ENCODE data around the gene ANLN.

DNA sequence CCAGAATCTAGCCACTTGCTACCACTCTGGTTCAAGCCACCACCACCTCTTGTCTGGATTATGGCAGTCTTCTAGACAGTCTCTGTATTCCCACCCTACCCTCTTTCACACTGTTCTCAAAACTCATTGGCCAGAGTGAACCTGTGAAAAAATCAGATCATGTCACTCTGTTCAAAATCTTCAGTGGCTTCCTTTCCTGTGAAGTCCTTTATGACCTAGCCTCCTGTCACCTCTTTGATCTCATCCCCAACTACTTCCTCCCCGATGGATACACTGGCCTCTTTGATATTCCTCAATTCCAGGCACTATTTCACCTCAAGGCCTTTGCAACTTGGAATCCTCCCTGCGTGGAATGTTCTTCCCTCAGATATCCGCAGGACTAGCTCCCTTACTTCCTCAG lies 21.2 kb upstream of the ANLN start:
- TF ChIP-seq, protein P1, sequence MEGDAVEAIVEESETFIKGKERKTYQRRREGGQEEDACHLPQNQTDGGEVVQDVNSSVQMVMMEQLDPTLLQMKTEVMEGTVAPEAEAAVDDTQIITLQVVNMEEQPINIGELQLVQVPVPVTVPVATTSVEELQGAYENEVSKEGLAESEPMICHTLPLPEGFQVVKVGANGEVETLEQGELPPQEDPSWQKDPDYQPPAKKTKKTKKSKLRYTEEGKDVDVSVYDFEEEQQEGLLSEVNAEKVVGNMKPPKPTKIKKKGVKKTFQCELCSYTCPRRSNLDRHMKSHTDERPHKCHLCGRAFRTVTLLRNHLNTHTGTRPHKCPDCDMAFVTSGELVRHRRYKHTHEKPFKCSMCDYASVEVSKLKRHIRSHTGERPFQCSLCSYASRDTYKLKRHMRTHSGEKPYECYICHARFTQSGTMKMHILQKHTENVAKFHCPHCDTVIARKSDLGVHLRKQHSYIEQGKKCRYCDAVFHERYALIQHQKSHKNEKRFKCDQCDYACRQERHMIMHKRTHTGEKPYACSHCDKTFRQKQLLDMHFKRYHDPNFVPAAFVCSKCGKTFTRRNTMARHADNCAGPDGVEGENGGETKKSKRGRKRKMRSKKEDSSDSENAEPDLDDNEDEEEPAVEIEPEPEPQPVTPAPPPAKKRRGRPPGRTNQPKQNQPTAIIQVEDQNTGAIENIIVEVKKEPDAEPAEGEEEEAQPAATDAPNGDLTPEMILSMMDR (tag by site-specific recombination; IDR thresholded peaks at IDR 0.05), result no peak
- TF ChIP-seq PBX3 (CRISPR knock-in tag; IDR thresholded peaks at IDR 0.05) (no peak), ZNF121 (tag by site-specific recombination; IDR thresholded peaks at IDR 0.05) (no peak), TCF7L2 (IDR thresholded peaks at IDR 0.05; ENCODE audit: borderline replicate concordance, low read depth, low read length) (no peak), ZBTB21 (tag by site-specific recombination; IDR thresholded peaks at IDR 0.05) (no peak), ZSCAN4 (tag by site-specific recombination; IDR thresholded peaks at IDR 0.05) (no peak), ZBTB20 (tag by site-specific recombination; IDR thresholded peaks at IDR 0.05) (no peak), HOXA7 (CRISPR knock-in tag; IDR thresholded peaks at IDR 0.05; ENCODE audit: borderline replicate concordance) (no peak), PRDM4 (tag by site-specific recombination; IDR thresholded peaks at IDR 0.05) (no peak), ZNF704 (tag by site-specific recombination; IDR thresholded peaks at IDR 0.05) (no peak), ZNF292 (tag by site-specific recombination; IDR thresholded peaks at IDR 0.05; ENCODE audit: borderline replicate concordance, low read depth) (no peak), REST (tag by site-specific recombination; IDR thresholded peaks at IDR 0.05) (no peak)

Measured in HEK293 (cell line).